ENCODE measurements around the gene TANGO6.
"Not testable (repeated sequence)": the region's sequence is repeated elsewhere in the genome, so short reads cannot be mapped to it uniquely, and the experiment has no call there.

The TANGO6 gene

DNA sequence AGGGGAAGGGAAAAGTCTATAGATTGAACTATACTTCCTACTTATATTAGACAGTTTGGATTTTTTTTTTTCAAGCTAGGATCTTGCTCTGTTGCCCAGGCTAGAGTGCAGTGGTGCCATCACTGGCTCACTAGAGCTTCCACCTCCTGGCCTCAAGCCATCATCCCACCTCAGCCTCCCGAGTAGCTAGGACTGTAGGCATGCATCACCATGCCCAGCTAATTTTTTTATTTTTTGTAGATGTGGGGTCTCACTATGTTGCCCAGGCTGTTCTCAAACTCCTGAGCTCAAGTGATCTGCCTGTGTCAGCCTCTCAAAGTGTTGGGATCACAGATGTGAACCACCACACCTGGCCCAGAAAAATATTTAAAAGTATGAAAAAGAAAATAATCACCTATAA, 141.1 kb downstream of the TANGO6 start:
- Mint-ChIP-seq H3K27ac (no peak overlapping the region), H3K9me3 (no peaks in the 10 kb centered on the region), H3K4me3 (no peak overlapping the region), H3K36me3 (ENCODE audit: low read depth) (no peaks in the 10 kb centered on the region), H3K4me1 (ENCODE audit: low read depth) (no peaks in the 10 kb centered on the region), H3K27me3 (ENCODE audit: low read depth) (no peaks in the 10 kb centered on the region)
- DNase-seq (ENCODE audit: low spot score) = no peak

DNA sequence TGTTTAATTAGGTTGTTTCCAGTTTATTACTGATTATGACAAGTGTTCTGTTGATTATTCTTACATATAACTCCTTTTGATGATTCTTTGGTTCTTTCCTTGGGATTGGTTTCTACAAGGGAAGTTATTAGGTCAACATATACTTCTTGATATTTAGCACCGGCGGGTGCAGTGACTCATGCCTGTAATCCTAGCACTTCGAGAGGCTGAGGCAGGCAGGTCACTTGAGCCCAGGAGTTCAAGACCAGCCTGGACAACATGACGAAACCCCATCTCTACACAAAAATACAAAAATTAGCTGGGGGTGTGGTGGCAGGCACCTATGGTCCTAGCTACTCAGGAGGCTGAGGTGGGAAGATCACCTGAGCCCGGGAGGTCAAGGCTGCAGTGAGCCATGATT, 141.9 kb downstream of the TANGO6 start:
- no peak for DNase-seq (ENCODE audit: low spot score)
- H3K9me3 Mint-ChIP-seq = no peaks in the 10 kb centered on the region
- no peaks in the 10 kb centered on the region for H3K27me3 Mint-ChIP-seq (ENCODE audit: low read depth)
- H3K27ac Mint-ChIP-seq = no peak overlapping the region
- no peaks in the 10 kb centered on the region for H3K36me3 Mint-ChIP-seq (ENCODE audit: low read depth)
- no peak overlapping the region for H3K4me3 Mint-ChIP-seq
- no peaks in the 10 kb centered on the region for H3K4me1 Mint-ChIP-seq (ENCODE audit: low read depth)

DNA sequence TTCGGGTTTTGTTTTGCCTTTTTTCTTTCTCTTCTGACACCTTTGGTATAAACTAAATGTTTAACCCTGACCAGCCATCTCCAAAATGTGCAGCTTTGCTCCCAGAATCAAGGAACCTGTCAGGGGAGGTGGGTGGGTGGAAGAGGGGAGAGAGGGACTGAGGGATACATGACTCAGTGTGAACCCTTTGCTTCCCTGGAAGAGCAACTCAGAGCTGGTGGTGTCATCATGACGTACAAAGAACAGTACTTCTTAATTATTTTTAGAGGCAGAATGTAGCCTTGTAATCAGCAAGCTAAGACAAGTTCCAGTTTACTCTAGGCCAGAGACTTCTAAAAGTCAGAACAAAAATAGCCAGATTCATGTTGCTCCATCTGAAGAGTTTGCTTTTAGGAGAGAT, 142.5 kb downstream of the TANGO6 start:
- H3K4me3 Mint-ChIP-seq = no peak overlapping the region
- H3K4me1 Mint-ChIP-seq (ENCODE audit: low read depth) = no peaks in the 10 kb centered on the region
- H3K27ac Mint-ChIP-seq = no peak overlapping the region
- no peak for DNase-seq (ENCODE audit: low spot score)
- no peaks in the 10 kb centered on the region for H3K9me3 Mint-ChIP-seq
- no peaks in the 10 kb centered on the region for H3K27me3 Mint-ChIP-seq (ENCODE audit: low read depth)
- no peaks in the 10 kb centered on the region for H3K36me3 Mint-ChIP-seq (ENCODE audit: low read depth)

DNA sequence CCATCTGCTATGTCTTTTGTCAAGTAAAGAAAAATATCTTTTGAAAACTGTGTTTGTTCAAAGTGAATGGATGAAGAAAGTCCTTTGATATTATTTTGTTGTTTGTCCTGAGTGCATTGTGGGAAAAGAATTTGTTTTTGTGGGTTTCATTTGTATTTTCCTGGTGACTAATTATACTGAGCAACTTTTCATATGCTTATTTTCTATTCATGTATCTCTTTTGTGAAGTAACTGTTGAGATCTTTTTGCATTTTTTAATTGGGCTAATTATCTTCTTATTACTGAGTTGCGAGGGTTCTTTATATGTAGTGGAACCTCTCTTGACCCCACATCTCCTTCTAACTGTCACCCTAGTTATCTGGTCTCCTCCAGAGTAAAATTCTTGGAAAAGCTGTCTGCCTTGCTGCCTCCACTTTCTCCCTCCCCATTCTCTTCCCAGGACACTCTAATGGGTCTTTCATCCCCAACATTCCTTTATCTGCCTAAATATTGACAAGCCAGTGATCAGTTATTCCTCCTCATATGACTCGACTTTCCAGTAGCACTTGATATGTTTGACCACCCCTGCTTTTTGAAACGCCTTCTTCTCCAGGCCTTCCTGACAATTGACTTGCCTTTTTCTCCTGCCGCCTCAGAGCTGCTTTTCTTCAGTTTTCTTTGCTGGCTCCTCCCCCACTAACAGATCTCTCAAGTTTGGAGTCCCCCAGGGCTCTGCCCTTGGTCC, 144.6 kb downstream of the TANGO6 start:
- Mint-ChIP-seq H3K27ac (no peak overlapping the region), H3K27me3 (ENCODE audit: low read depth) (no peaks in the 10 kb centered on the region), H3K4me3 (no peak overlapping the region), H3K36me3 (ENCODE audit: low read depth) (no peaks in the 10 kb centered on the region), H3K4me1 (ENCODE audit: low read depth) (no peaks in the 10 kb centered on the region), H3K9me3 (no peaks in the 10 kb centered on the region)
- DNase-seq (ENCODE audit: low spot score) = no peak

DNA sequence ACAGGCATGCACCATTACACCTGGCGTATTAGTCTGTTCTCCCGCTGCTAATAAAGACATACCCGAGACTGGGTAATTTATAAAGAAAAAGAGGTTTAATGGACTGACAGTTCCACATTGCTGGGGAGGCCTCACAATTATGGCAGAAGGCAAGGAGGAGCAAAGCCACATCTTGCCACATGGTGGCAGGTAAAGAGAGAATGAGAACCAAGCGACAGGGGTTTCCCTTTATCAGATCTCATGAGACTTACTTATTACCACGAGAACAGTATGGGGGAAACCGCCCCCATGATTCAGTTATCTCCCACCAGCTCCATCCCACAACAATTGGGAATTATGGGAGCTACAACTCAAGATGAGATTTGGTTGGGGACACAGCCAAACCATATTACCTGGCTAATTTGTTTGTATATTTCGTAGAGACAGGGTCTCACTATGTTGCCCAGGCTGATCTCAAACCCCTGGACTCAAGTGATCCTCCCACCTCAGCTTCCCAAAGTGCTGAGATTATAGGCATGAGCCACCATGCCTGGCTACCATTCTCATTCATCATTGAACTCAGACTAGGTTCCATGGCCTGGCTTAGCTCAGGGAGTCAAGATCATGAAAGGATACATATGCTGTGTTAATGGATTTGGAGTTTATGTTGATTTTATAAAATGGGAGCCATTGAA, 147.0 kb downstream of the TANGO6 start:
- not testable (repeated sequence) for DNase-seq (ENCODE audit: low spot score); H3K27ac Mint-ChIP-seq; H3K27me3 Mint-ChIP-seq (ENCODE audit: low read depth); H3K36me3 Mint-ChIP-seq (ENCODE audit: low read depth); H3K9me3 Mint-ChIP-seq; H3K4me1 Mint-ChIP-seq (ENCODE audit: low read depth); H3K4me3 Mint-ChIP-seq

DNA sequence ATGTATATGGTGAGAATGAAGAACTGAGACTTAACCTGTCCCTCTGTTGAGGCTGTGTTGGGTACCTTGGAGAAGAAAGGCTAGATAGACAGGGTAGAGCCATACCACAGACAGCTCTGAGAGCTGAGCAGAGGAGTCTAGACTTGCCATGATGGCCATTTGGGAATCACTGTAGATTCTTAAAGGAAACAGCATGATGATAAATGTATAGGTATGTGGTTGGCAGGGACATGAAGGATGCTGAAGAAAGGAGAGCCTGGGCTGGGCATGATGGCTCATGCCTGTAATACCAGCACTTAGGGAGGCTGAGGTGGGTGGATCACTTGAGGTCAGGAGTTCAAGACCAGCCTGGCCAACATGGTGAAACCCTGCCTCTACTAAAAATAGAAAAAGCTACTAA, 147.7 kb downstream of the TANGO6 start:
- DNase-seq (ENCODE audit: low spot score) = no peak
- no peak overlapping the region for H3K4me3 Mint-ChIP-seq
- no peaks in the 10 kb centered on the region for H3K9me3 Mint-ChIP-seq
- no peaks in the 10 kb centered on the region for H3K4me1 Mint-ChIP-seq (ENCODE audit: low read depth)
- no peaks in the 10 kb centered on the region for H3K27me3 Mint-ChIP-seq (ENCODE audit: low read depth)
- H3K36me3 Mint-ChIP-seq (ENCODE audit: low read depth) = no peaks in the 10 kb centered on the region
- H3K27ac Mint-ChIP-seq = no peak overlapping the region

DNA sequence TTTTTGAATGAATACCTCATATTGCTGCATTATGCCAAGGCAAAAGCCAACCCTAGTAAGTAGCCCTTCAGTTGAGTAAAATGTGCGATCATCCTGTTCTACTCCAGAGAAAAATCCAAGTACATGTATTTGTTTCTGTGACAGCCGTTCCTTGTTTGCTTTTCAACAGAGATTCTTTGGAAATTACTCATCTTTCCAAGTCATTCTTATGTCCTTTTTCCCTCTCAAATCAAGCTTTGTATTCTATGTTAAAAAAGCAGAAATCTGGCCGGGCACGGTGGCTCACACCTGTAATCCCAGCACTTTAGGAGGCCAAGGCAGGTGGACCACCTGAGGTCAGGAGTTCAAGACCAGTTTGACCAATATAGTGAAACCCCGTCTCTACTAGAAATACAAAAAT, 149.2 kb downstream of the TANGO6 start:
- Mint-ChIP-seq H3K27ac (no peak overlapping the region), H3K27me3 (ENCODE audit: low read depth) (no peaks in the 10 kb centered on the region), H3K9me3 (no peaks in the 10 kb centered on the region), H3K36me3 (ENCODE audit: low read depth) (peaks cover 3% of the 10 kb centered on the region), H3K4me3 (no peak overlapping the region), H3K4me1 (ENCODE audit: low read depth) (no peaks in the 10 kb centered on the region)
- no peak for DNase-seq (ENCODE audit: low spot score)

DNA sequence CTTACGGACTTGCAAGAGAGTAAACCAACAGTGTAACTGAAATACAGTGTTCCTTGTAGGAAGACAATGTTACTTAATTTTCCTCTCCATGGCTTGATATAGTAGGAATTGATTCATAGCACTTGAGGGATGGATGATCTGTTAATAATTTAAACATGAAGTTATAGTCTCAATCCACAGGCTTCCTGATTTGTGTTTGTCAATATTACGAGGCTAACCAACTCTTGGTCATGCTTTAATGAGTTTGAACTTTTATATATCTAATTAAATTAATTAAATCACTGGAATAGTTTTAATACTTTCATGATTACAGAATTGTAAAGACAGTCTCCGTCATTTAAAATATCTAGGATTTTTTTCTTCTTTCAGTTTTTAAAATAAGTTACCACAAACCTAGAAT, 150.1 kb downstream of the TANGO6 start:
- no peak for DNase-seq (ENCODE audit: low spot score)
- no peak overlapping the region for H3K4me3 Mint-ChIP-seq
- no peaks in the 10 kb centered on the region for H3K9me3 Mint-ChIP-seq
- no peak overlapping the region for H3K27ac Mint-ChIP-seq
- no peaks in the 10 kb centered on the region for H3K4me1 Mint-ChIP-seq (ENCODE audit: low read depth)
- H3K36me3 Mint-ChIP-seq (ENCODE audit: low read depth) = peaks cover 3% of the 10 kb centered on the region
- no peaks in the 10 kb centered on the region for H3K27me3 Mint-ChIP-seq (ENCODE audit: low read depth)

DNA sequence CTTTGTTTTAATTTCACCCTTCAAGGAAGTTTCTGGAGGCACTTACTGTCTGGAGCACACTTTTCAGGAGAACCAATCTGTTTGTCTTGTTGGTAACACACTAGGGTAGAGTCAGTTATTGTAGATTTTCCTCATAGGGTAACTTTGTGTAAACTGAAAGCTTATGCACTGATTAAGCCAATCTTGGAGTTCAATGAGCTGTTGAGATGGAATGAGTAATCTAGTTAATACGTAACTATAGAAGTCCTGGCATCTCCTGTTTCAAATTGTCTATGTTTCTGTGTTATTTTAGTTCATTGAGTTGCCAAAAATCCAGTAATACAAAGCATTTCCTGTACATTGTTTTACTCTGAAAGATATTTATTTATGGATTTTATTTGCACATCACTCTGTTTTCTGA, 150.6 kb downstream of the TANGO6 start:
- Mint-ChIP-seq H3K27me3 (ENCODE audit: low read depth) (no peaks in the 10 kb centered on the region), H3K4me1 (ENCODE audit: low read depth) (no peaks in the 10 kb centered on the region), H3K4me3 (no peak overlapping the region), H3K27ac (no peak overlapping the region), H3K9me3 (no peaks in the 10 kb centered on the region), H3K36me3 (ENCODE audit: low read depth) (peaks cover 3% of the 10 kb centered on the region)
- DNase-seq (ENCODE audit: low spot score) = no peak

DNA sequence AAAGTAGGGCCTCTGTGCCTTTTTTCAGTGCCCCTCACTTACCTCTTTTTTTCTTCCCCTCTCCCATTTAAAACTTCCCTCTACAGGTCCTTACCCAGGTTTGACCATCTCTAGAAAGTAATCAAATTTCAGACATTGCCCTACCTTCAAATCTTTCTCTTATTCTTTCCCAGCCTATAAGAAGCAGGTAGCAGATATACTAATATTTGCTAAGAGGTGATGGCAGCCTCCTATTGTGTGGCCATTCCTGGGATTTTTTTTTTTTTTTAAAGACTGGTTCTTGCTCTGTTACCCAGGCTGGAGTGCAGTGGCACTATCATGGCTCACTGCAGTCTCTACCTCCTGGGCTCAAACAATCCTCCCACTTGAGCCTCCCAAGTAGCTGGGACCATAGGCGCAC, 151.0 kb downstream of the TANGO6 start:
- Mint-ChIP-seq H3K9me3 (no peaks in the 10 kb centered on the region), H3K36me3 (ENCODE audit: low read depth) (peaks cover 5% of the 10 kb centered on the region), H3K27me3 (ENCODE audit: low read depth) (no peaks in the 10 kb centered on the region), H3K4me1 (ENCODE audit: low read depth) (no peaks in the 10 kb centered on the region), H3K4me3 (no peak overlapping the region), H3K27ac (no peak overlapping the region)
- no peak for DNase-seq (ENCODE audit: low spot score)

DNA sequence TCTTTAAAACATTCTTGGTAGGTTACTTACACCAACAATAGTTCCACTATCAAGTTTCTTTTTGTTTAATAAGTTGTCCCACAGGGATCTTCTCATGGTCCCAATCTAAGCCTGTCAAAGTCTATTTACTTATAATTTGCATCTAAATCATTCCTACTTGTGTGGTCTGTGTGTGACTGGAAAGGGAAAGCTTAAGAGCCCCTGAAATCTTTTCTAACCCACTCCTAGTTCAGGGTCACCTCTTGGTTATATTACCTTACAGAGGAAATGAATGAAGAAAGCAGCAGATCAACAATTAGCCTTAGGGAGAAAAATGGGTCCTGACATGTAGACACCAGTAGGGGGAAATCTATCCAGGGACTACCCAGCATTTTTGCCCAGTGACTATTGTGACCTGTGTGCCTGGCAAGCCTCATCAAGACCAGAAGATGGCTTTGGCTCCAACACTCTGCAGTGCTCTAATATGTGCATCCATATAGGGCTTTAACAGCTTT, 151.7 kb downstream of the TANGO6 start:
- peaks cover 5% of the 10 kb centered on the region for H3K36me3 Mint-ChIP-seq (ENCODE audit: low read depth)

DNA sequence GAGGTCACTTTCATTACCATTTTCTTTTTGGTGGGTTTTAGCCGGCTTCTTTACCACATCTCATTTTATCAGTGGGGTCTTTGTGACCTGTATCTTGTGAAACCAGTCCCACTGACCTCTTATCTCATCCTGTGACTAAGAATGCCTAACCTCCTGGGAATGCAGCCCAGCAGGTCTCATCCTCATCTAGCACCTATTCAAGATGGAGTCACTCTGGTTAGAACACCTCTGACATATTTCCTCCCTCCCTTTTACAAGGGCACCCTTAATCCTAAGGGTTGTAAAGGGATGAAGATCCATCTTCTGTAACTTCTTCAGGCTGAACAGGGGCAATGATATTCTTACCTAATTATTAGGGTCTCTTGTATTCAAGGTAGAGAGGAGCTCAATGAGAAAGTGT, 154.2 kb downstream of the TANGO6 start:
- no peaks in the 10 kb centered on the region for H3K27me3 Mint-ChIP-seq (ENCODE audit: low read depth)
- DNase-seq (ENCODE audit: low spot score) = no peak
- no peak overlapping the region for H3K27ac Mint-ChIP-seq
- H3K36me3 Mint-ChIP-seq (ENCODE audit: low read depth) = peaks cover 12% of the 10 kb centered on the region
- no peak overlapping the region for H3K4me3 Mint-ChIP-seq
- H3K4me1 Mint-ChIP-seq (ENCODE audit: low read depth) = no peaks in the 10 kb centered on the region
- H3K9me3 Mint-ChIP-seq = peaks cover 11% of the 10 kb centered on the region

More for the DNA sequence above, 151.7 kb downstream of the TANGO6 start:
- no peak overlapping the region for H3K4me3 Mint-ChIP-seq
- H3K27ac Mint-ChIP-seq = no peak overlapping the region
- no peak for DNase-seq (ENCODE audit: low spot score)
- no peaks in the 10 kb centered on the region for H3K27me3 Mint-ChIP-seq (ENCODE audit: low read depth)
- no peaks in the 10 kb centered on the region for H3K4me1 Mint-ChIP-seq (ENCODE audit: low read depth)
- H3K9me3 Mint-ChIP-seq = no peaks in the 10 kb centered on the region

DNA sequence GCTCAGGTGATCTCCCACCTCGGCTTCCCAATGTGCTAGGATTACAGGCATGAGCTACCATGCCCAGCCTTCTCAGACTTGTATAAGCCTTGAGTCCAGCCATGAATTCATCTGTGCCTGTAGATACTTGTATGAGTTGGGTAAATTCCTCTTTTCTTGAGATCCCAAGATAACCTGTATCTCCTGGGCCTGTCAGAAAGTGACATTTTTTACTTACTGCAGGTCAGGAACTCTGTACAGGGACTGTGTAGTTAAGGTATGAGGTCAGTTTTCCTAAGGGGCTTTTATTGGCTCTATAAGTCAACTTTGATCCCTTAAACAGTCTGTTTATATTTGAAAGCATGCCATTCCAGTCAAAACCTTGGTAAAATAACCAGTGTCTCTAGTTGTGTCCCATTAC, 155.8 kb downstream of the TANGO6 start:
- no peak overlapping the region for H3K27ac Mint-ChIP-seq
- no peak overlapping the region for H3K4me3 Mint-ChIP-seq
- peaks cover 20% of the 10 kb centered on the region for H3K36me3 Mint-ChIP-seq (ENCODE audit: low read depth)
- DNase-seq (ENCODE audit: low spot score) = no peak
- peaks cover 24% of the 10 kb centered on the region for H3K9me3 Mint-ChIP-seq
- no peaks in the 10 kb centered on the region for H3K27me3 Mint-ChIP-seq (ENCODE audit: low read depth)
- no peaks in the 10 kb centered on the region for H3K4me1 Mint-ChIP-seq (ENCODE audit: low read depth)

DNA sequence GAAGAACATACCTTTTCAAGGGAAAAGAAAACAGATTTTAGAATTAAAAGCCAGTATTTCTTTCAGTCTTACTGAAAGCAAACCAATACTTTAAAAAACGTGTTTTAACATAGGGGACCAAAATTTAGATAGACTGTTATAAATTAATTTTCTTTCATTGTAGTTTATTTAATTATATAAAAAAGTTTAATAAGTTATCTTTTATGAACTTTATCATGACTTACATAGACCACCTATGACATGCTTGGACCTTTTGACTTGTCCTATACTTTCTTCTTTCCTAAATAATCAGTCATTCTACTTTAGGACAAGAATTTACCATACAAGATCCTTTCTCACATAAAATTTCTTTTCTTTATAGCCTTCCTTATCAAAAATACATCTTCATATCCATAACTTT, 160.2 kb downstream of the TANGO6 start:
- Mint-ChIP-seq H3K9me3 (peaks cover 31% of the 10 kb centered on the region), H3K4me1 (ENCODE audit: low read depth) (no peaks in the 10 kb centered on the region), H3K4me3 (no peak overlapping the region), H3K36me3 (ENCODE audit: low read depth) (peaks cover 17% of the 10 kb centered on the region), H3K27me3 (ENCODE audit: low read depth) (no peaks in the 10 kb centered on the region), H3K27ac (no peak overlapping the region)
- no peak for DNase-seq (ENCODE audit: low spot score)

Measured in T-helper 2 cell treated with Interferon-gamma antibody and Interleukin-4, amounts not matched to agents 5 μg/mL and 100 μg/mL, for 36 hours (primary cell).